Glutamatergic neuron (in vitro differentiated cells): ENCODE data around the gene WFDC5. TPM values are rescaled to one million over a fixed set of nuclear protein-coding genes. Genes with fewer than 3 reads are reported as not detected.

Experiments used
- DNase-seq: peaks from one replicate; pipeline ENCODE4 v3.0.0; 2022
- H3K27ac Mint-ChIP-seq: one replicate; pipeline ENCODE4 v1.8.0; 2020; ENCODE audit warnings: mild to moderate bottlenecking, mixed read lengths, inconsistent platforms; ENCODE audit not compliant: unreplicated experiment
- H3K27me3 Mint-ChIP-seq: one replicate; pipeline ENCODE4 v1.8.0; 2020; ENCODE audit warnings: mild to moderate bottlenecking, moderate library complexity, mixed read lengths, inconsistent platforms; ENCODE audit not compliant: unreplicated experiment
- H3K36me3 Mint-ChIP-seq: one replicate; pipeline ENCODE4 v1.8.0; 2020; ENCODE audit warnings: mild to moderate bottlenecking, mixed read lengths, inconsistent platforms; ENCODE audit not compliant: unreplicated experiment
- H3K4me1 Mint-ChIP-seq: one replicate; pipeline ENCODE4 v1.8.0; 2020; ENCODE audit warnings: mild to moderate bottlenecking, low read depth, mixed read lengths, inconsistent platforms; ENCODE audit not compliant: unreplicated experiment
- H3K4me3 Mint-ChIP-seq: one replicate; pipeline ENCODE4 v1.8.0; 2020; ENCODE audit warnings: mild to moderate bottlenecking, mixed read lengths, inconsistent platforms; ENCODE audit not compliant: unreplicated experiment
- H3K9me3 Mint-ChIP-seq: one replicate; pipeline ENCODE4 v1.8.0; 2020; ENCODE audit warnings: mild to moderate bottlenecking, moderate library complexity, mixed read lengths, inconsistent platforms; ENCODE audit not compliant: unreplicated experiment
- CTCF ChIP-seq: fragments of 200-600 bp; sonication (generic); IDR thresholded peaks from one replicate; pipeline ENCODE4 v1.5.0; 2021; ENCODE audit not compliant: partially characterized antibody, unreplicated experiment
- total RNA-seq: library from RNA; stranded (reverse); fragmentation: NEBNext Ultra II Directional; extraction: Animal tissue kit (Norgen Biotek cat#: 25700); gene quantifications from one replicate; pipeline ENCODE4 v1.2.1, GENCODE V29; 2021; ENCODE audit not compliant: unreplicated experiment

Gene WFDC5
- total RNA-seq, 1 donor from 2014 or later: not detected

DNA sequence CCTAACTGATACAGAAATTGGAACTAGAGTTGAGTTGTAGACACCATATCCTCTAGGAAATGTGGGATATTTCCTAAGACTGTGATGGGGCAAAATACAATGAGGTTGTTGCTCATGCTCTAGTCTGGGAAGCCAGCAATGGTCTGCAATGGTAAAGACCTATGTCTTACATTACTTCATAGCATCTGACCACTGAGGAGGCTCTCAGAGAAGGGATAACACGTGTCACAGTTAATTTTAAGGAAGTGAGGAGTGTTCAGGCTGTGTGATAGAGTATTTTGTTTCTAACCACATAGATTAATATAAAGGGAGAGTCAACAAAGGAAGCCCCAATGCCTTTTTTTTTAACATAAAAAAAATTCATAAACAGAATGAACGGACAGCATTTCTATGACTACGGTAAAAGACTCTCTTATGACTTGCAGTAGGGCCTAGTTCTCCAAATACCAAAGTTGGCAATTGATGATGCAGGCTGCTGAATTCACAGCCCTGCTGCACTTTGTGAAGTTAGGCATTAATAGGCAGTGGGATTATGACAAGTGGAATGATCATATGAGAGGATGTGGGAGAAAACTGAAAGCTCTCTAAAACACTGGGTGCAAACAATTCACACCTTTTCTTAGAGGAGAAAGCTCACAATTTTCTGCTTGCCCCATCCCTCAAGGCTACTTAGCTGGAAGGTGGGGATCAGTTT lies 27.7 kb downstream of the WFDC5 start:
- TF ChIP-seq CTCF: no peak
- Mint-ChIP-seq H3K4me3 (no peak overlapping the region), H3K36me3 (no peaks in the 10 kb centered on the region), H3K4me1 (peaks cover 7% of the 10 kb centered on the region), H3K27me3 (no peaks in the 10 kb centered on the region), H3K27ac (no peak overlapping the region), H3K9me3 (no peaks in the 10 kb centered on the region)
- DNase-seq: no peak

GRCh38 chr20:45085867-45086266 lies 29.1 kb downstream of the WFDC5 start:
- no peak for TF ChIP-seq CTCF
- H3K4me1 Mint-ChIP-seq: peaks cover 2% of the 10 kb centered on the region

GRCh38 chr20:45085289-45085688 lies 29.7 kb downstream of the WFDC5 start:
- no peaks in the 10 kb centered on the region for H3K27me3 Mint-ChIP-seq
- no peak for TF ChIP-seq CTCF
- no peak for DNase-seq
- H3K4me3 Mint-ChIP-seq: no peak overlapping the region
- no peaks in the 10 kb centered on the region for H3K9me3 Mint-ChIP-seq
- H3K36me3 Mint-ChIP-seq: peaks cover 5% of the 10 kb centered on the region
- no peaks in the 10 kb centered on the region for H3K4me1 Mint-ChIP-seq
- H3K27ac Mint-ChIP-seq: no peak overlapping the region

More at GRCh38 chr20:45085867-45086266, 29.1 kb downstream of the WFDC5 start:
- Mint-ChIP-seq H3K27me3 (no peaks in the 10 kb centered on the region), H3K4me3 (no peak overlapping the region), H3K9me3 (no peaks in the 10 kb centered on the region), H3K36me3 (peaks cover 5% of the 10 kb centered on the region), H3K27ac (no peak overlapping the region)
- DNase-seq: no peak

GRCh38 chr20:45083127-45083526 lies 31.8 kb downstream of the WFDC5 start:
- no peak for TF ChIP-seq CTCF
- DNase-seq: no peak
- Mint-ChIP-seq H3K4me3 (no peak overlapping the region), H3K36me3 (peaks cover 5% of the 10 kb centered on the region), H3K27me3 (no peaks in the 10 kb centered on the region), H3K4me1 (no peaks in the 10 kb centered on the region), H3K9me3 (no peaks in the 10 kb centered on the region), H3K27ac (no peak overlapping the region)

GRCh38 chr20:45082468-45082867 lies 32.5 kb downstream of the WFDC5 start:
- Mint-ChIP-seq H3K4me3 (no peak overlapping the region), H3K4me1 (no peaks in the 10 kb centered on the region), H3K9me3 (no peaks in the 10 kb centered on the region), H3K27ac (no peak overlapping the region), H3K36me3 (peaks cover 5% of the 10 kb centered on the region), H3K27me3 (no peaks in the 10 kb centered on the region)
- no peak for TF ChIP-seq CTCF
- no peak for DNase-seq
